ENCODE measurements around the gene SPACDR.

DNA sequence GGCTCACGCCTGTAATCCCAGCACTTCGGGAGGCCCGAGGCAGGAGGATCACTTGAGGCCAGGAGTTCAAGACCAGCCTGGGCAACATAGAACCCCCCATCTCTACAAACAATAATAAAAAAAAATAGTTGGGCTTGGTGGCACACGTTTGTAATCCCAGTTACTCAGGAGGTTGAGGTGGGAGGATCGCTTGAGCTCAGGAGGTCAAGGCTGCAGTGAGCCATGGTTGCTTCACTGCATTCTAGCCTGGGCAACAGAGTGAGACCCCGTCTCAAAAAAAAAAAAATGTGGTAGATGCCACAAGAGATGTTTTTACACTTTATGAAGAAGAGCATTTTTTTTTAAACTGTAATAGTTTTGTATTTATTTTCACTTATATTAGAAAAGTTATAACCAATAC is 32.4 kb upstream of the SPACDR start:
- TF ChIP-seq, protein P1, sequence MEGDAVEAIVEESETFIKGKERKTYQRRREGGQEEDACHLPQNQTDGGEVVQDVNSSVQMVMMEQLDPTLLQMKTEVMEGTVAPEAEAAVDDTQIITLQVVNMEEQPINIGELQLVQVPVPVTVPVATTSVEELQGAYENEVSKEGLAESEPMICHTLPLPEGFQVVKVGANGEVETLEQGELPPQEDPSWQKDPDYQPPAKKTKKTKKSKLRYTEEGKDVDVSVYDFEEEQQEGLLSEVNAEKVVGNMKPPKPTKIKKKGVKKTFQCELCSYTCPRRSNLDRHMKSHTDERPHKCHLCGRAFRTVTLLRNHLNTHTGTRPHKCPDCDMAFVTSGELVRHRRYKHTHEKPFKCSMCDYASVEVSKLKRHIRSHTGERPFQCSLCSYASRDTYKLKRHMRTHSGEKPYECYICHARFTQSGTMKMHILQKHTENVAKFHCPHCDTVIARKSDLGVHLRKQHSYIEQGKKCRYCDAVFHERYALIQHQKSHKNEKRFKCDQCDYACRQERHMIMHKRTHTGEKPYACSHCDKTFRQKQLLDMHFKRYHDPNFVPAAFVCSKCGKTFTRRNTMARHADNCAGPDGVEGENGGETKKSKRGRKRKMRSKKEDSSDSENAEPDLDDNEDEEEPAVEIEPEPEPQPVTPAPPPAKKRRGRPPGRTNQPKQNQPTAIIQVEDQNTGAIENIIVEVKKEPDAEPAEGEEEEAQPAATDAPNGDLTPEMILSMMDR (IDR thresholded peaks at IDR 0.05; ENCODE audit: low read depth, low read length) = no peak
- no peak for TF ChIP-seq EZH2phosphoT487 (IDR thresholded peaks at IDR 0.05; ENCODE audit: low read depth)

Data from OCI-LY3 (cell line).